HEK293 (cell line): Measurements from ENCODE around the gene FKBP4.
A peak's percentile ranks its signal among the peaks of the same experiment; 100 is the strongest.
"Not testable (repeated sequence)": the region's sequence is repeated elsewhere in the genome, so short reads cannot be mapped to it uniquely, and the experiment has no call there.

ENCODE experiments used
- CTCF ChIA-PET: fragments of 350-600 bp; formaldehyde crosslinking; extraction: SDS; loops from one replicate; lab custom pipeline; 2021; ENCODE audit warnings: antibody characterized with exemption; lab: Yijun Ruan, JAX
- POLR2A ChIA-PET: fragments of 300-600 bp; formaldehyde crosslinking; extraction: SDS; loops from one replicate; lab custom pipeline; 2020; ENCODE audit warnings: antibody characterized with exemption, inconsistent platforms; lab: Yijun Ruan, JAX
- H3K27ac ChIP-seq: fragments of 200-500 bp; sonication (Bioruptor generic); 2 replicates; pipeline ENCODE4 v1.5.1; 2014; ENCODE audit warnings: low read depth, low read length, control low read depth, inconsistent platforms; ENCODE audit errors: extremely low read depth
- H3K36me3 ChIP-seq, 2 experiments: fragments of 200-500 bp in 1 of 2; sonication (Bioruptor generic) in 1 of 2; 1 replicate in 1 of 2; 2 replicates in 1 of 2; pipeline ENCODE4 v1.5.1; 2014 to 2017; ENCODE audit warnings: inconsistent platforms in 2 of 2, low read length in 2 of 2; ENCODE audit not compliant: control insufficient read depth in 2 of 2, insufficient read depth in 1 of 2
- H3K4me1 ChIP-seq: fragments of 200-500 bp; sonication (Bioruptor generic); 2 replicates; pipeline ENCODE4 v1.5.1; 2014; ENCODE audit warnings: mild to moderate bottlenecking, low read length, inconsistent platforms; ENCODE audit not compliant: control insufficient read depth, insufficient read depth
- H3K4me3 ChIP-seq: 2 replicates; pipeline ENCODE4 v1.5.1; 2011; ENCODE audit warnings: low read depth, mild to moderate bottlenecking, control low read depth, low read length, moderate library complexity
- H3K9me3 ChIP-seq: fragments of 200-500 bp; sonication (Bioruptor generic); 2 replicates; pipeline ENCODE4 v1.5.1; 2014; ENCODE audit warnings: low read depth, low read length, inconsistent platforms; ENCODE audit not compliant: control insufficient read depth, insufficient read depth
- GLI2 ChIP-seq: fragments of 450-650 bp; formaldehyde crosslinking; IDR thresholded peaks from 2 replicates; pipeline ENCODE4; 2017; ENCODE audit warnings: missing biosample characterization, missing genetic modification characterization, low read depth, borderline replicate concordance
- GLI4 ChIP-seq: fragments of 450-650 bp; formaldehyde crosslinking; IDR thresholded peaks from 2 replicates; pipeline ENCODE4 v1.5.1; 2016; ENCODE audit warnings: missing biosample characterization, missing genetic modification characterization
- SCRT1 ChIP-seq: fragments of 450-650 bp; formaldehyde crosslinking; IDR thresholded peaks from 2 replicates; pipeline ENCODE4 v1.5.1; 2016; ENCODE audit warnings: missing biosample characterization, missing genetic modification characterization, borderline replicate concordance
- ZBTB10 ChIP-seq: fragments of 450-650 bp; formaldehyde crosslinking; IDR thresholded peaks from 2 replicates; pipeline ENCODE4 v1.5.1; 2016; ENCODE audit warnings: missing biosample characterization, missing genetic modification characterization
- ZBTB7A ChIP-seq: fragments of 450-650 bp; formaldehyde crosslinking; IDR thresholded peaks from 2 replicates; pipeline ENCODE4 v1.5.1; 2016; ENCODE audit warnings: low read depth, missing biosample characterization, missing genetic modification characterization
- ZEB2 ChIP-seq: fragments of 450-650 bp; formaldehyde crosslinking; IDR thresholded peaks from 2 replicates; pipeline ENCODE4 v1.5.1; 2016; ENCODE audit warnings: missing biosample characterization, missing genetic modification characterization
- ZFP69B ChIP-seq: fragments of 450-650 bp; formaldehyde crosslinking; IDR thresholded peaks from 2 replicates; pipeline ENCODE4 v1.5.1; 2016; ENCODE audit warnings: missing biosample characterization, missing genetic modification characterization
- ZNF133 ChIP-seq: fragments of 450-650 bp; formaldehyde crosslinking; IDR thresholded peaks from 2 replicates; pipeline ENCODE4 v1.5.1; 2016; ENCODE audit warnings: missing biosample characterization, missing genetic modification characterization
- ZNF146 ChIP-seq: fragments of 450-650 bp; formaldehyde crosslinking; IDR thresholded peaks from 2 replicates; pipeline ENCODE4 v1.5.1; 2016; ENCODE audit warnings: missing biosample characterization, missing genetic modification characterization
- ZNF155 ChIP-seq: fragments of 450-650 bp; formaldehyde crosslinking; IDR thresholded peaks from 2 replicates; pipeline ENCODE4 v1.5.1; 2016; ENCODE audit warnings: missing biosample characterization, missing genetic modification characterization
- ZNF202 ChIP-seq: fragments of 450-650 bp; formaldehyde crosslinking; IDR thresholded peaks from 2 replicates; pipeline ENCODE4 v1.5.1; 2016; ENCODE audit warnings: missing biosample characterization, missing genetic modification characterization, borderline replicate concordance
- ZNF302 ChIP-seq: fragments of 450-650 bp; formaldehyde crosslinking; IDR thresholded peaks from 2 replicates; pipeline ENCODE4 v1.5.1; 2016; ENCODE audit warnings: missing biosample characterization, missing genetic modification characterization, low read depth
- ZNF37A ChIP-seq: fragments of 450-650 bp; IDR thresholded peaks from 2 replicates; pipeline ENCODE4 v1.5.1; 2018; ENCODE audit warnings: missing biosample characterization, missing genetic modification characterization
- ZNF433 ChIP-seq: fragments of 450-650 bp; formaldehyde crosslinking; IDR thresholded peaks from 2 replicates; pipeline ENCODE4 v1.5.1; 2016; ENCODE audit warnings: missing biosample characterization, missing genetic modification characterization, low read depth
- ZNF580 ChIP-seq: fragments of 450-650 bp; formaldehyde crosslinking; IDR thresholded peaks from 2 replicates; pipeline ENCODE4 v1.5.1; 2016; ENCODE audit warnings: missing biosample characterization, missing genetic modification characterization
- ZNF585B ChIP-seq: fragments of 450-650 bp; formaldehyde crosslinking; IDR thresholded peaks from 2 replicates; pipeline ENCODE4 v1.5.1; 2016; ENCODE audit warnings: missing biosample characterization, missing genetic modification characterization
- ZNF629 ChIP-seq: fragments of 450-650 bp; formaldehyde crosslinking; IDR thresholded peaks from 2 replicates; pipeline ENCODE4 v1.5.1; 2017; ENCODE audit warnings: missing biosample characterization, missing genetic modification characterization
- ZNF654 ChIP-seq: fragments of 450-650 bp; formaldehyde crosslinking; IDR thresholded peaks from 2 replicates; pipeline ENCODE4 v1.5.1; 2016; ENCODE audit warnings: low read depth, missing biosample characterization, missing genetic modification characterization
- ZNF777 ChIP-seq: fragments of 450-650 bp; formaldehyde crosslinking; IDR thresholded peaks from 2 replicates; pipeline ENCODE4 v1.5.1; 2017; ENCODE audit warnings: missing biosample characterization, missing genetic modification characterization, borderline replicate concordance
- ZSCAN16 ChIP-seq: fragments of 450-650 bp; formaldehyde crosslinking; IDR thresholded peaks from 2 replicates; pipeline ENCODE4 v1.5.1; 2016; ENCODE audit warnings: missing biosample characterization, missing genetic modification characterization
- ZXDB ChIP-seq: fragments of 450-650 bp; formaldehyde crosslinking; IDR thresholded peaks from 2 replicates; pipeline ENCODE4 v1.5.1; 2016; ENCODE audit warnings: missing biosample characterization, missing genetic modification characterization

FKBP4 gene

GRCh38 chr12:2769866-2770533 is 24.8 kb upstream of the FKBP4 start:
- CTCF ChIA-PET: interaction anchor here (0.7 kb wide), 1 partner anchor 14 kb away, joined by 3 read pairs; no protein-coding TSS in a partner anchor
- no peak overlapping the region for H3K27ac ChIP-seq

GRCh38 chr12:2770544-2770943 is 24.2 kb upstream of the FKBP4 start:
- H3K4me1 ChIP-seq, POLR2A ChIA-PET, H3K4me3 ChIP-seq, CTCF ChIA-PET, H3K9me3 ChIP-seq, H3K27ac ChIP-seq, H3K36me3 ChIP-seq: not testable (repeated sequence)
- TF ChIP-seq ZNF580 (tag by site-specific recombination): peak; percentile 52; the same call in 1 of the 2 replicates
- peak; percentile 99 for TF ChIP-seq ZNF146

More at GRCh38 chr12:2769866-2770533, 24.8 kb upstream of the FKBP4 start:
- POLR2A ChIA-PET: no interaction called here
- Histone ChIP-seq H3K36me3 (no peaks in the 10 kb centered on the region), H3K4me1 (no peaks in the 10 kb centered on the region), H3K4me3 (no peak overlapping the region), H3K9me3 (no peaks in the 10 kb centered on the region)
- no peak for TF ChIP-seq ZNF629 (tag by site-specific recombination)

GRCh38 chr12:2772370-2772769 is 22.4 kb upstream of the FKBP4 start:
- H3K27ac ChIP-seq: no peak overlapping the region
- no peaks in the 10 kb centered on the region for H3K36me3 ChIP-seq
- ChIA-PET CTCF (interaction anchor here (0.6 to 1.1 kb wide), 2 partner anchors 9 to 528 kb away, joined by 3 read pairs; no protein-coding TSS in a partner anchor), POLR2A (no interaction called here)
- H3K4me3 ChIP-seq: no peak overlapping the region
- H3K9me3 ChIP-seq: no peaks in the 10 kb centered on the region
- TF ChIP-seq ZNF654 (tag by site-specific recombination): no peak
- no peak for TF ChIP-seq ZXDB (tag by site-specific recombination)
- no peak for TF ChIP-seq ZFP69B (tag by site-specific recombination)
- TF ChIP-seq GLI4: no peak
- no peak for TF ChIP-seq ZBTB10
- TF ChIP-seq GLI2: no peak
- TF ChIP-seq ZNF37A (tag by site-specific recombination): no peak
- no peak for TF ChIP-seq ZNF133 (tag by site-specific recombination)
- TF ChIP-seq ZNF585B: no peak
- TF ChIP-seq ZNF433: no peak
- TF ChIP-seq ZNF155 (tag by site-specific recombination): no peak
- no peak for TF ChIP-seq ZSCAN16
- TF ChIP-seq SCRT1: no peak
- no peak for TF ChIP-seq ZNF302 (tag by site-specific recombination)
- no peak for TF ChIP-seq ZEB2 (tag by site-specific recombination)
- no peak for TF ChIP-seq ZBTB7A (tag by site-specific recombination)
- TF ChIP-seq ZNF202: no peak
- TF ChIP-seq ZNF777: no peak
- no peaks in the 10 kb centered on the region for H3K4me1 ChIP-seq
